ENCODE results near the gene RFX1.
"Not testable (repeated sequence)": the region's sequence is repeated elsewhere in the genome, so short reads cannot be mapped to it uniquely, and the experiment has no call there.

Gene RFX1

GRCh38 chr19:14006085-14006765 is at the start of gene RFX1:
Gene RFX1 (minus strand): TSS chr19:14006320. CDS start chr19:13993843, 12,477 bp downstream.
- peak; percentile 93 for DNase-seq (ENCODE audit: low spot score)

GRCh38 chr19:14055396-14055795 is 49.3 kb upstream of the RFX1 start:
- no peak for DNase-seq (ENCODE audit: low spot score)

DNA sequence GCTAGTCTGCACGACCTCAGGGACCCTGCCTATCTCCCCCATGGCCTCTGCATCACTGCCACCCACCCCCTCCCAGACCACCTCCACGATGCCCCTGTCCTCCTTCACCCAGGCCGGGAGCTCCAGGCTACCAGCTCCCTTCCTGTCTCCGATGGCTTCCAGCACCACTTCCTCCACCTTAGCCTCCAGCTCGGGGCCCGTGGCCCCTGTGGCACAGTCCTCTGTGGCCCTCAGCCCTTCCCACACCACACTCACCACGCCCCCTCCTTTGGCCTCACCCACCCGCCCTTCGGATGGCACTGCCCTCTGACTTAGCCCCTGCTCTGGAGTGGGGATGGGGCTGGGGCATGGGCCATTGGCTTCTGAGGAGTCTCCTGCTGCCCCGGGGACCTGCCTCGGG is 48.6 kb upstream of the RFX1 start:
- no peak for DNase-seq (ENCODE audit: low spot score)

DNA sequence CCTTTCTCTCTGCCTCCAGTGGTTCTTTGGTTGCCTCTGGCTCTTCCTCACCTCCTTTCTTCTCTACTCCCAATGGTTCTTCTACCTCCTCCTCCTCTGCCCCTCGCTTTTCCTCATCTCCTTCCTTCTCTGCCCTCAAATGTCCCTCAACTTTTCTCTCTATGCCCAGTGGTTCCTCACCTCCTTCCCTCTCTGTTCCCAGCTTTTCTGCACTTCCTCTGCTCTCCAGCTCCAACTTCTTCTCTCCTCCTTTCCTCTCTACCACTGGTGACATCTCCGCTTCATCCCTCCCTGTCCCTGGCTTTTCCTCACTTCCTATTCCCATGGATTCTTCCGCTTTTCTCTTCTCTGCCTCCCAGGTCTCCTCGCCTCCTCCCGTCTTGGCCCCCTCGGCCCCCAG is 48.0 kb upstream of the RFX1 start:
- no peak for DNase-seq (ENCODE audit: low spot score)

- DNase-seq (ENCODE audit: low spot score), result no peak
Observed at GRCh38 chr19:14053500-14053899, 47.4 kb upstream of the RFX1 start.

DNA sequence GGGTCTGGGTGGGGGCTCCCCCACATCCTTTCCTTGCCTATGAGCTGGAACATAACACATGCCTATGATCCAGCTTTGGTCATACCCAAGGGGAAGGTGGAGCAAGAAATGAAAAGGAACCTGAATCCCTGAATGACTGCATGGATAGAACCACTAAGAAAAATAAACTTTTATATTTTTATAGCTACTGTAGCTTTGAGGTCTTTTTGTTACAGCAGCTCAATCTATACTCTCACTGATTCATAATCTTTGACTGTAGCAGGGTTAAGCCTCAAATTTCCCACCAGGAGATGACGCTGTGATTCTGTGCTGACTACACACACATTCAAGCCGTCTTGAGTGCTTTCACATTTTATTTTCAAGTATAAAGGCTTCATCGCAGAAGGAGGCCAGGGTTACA is 46.9 kb upstream of the RFX1 start:
- DNase-seq (ENCODE audit: low spot score), result no peak

GRCh38 chr19:14052470-14052869 is 46.4 kb upstream of the RFX1 start:
- DNase-seq (ENCODE audit: low spot score), result no peak

- DNase-seq (ENCODE audit: low spot score), result no peak
Observed at GRCh38 chr19:14051980-14052379, 45.9 kb upstream of the RFX1 start.

DNA sequence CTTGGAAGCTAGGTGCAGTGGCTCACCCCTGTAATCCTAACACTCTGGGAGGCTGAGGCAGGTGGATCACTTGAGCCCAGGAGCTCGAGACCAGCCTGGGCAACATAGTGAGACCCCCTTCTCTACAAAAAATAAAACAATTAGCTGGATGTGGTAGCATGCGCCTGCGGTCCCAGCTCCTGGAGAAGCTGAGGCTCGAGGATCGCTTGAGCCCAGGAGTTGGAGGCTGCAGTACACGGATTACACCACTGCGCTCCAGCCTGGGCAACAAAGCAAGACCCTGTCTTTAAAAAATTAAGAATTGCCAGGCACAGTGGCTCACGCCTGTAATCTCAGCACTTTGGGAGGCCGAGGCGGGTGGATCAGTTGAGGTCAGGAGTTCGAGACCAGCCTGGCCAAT is 44.8 kb upstream of the RFX1 start:
- DNase-seq (ENCODE audit: low spot score), result not testable (repeated sequence)

DNA sequence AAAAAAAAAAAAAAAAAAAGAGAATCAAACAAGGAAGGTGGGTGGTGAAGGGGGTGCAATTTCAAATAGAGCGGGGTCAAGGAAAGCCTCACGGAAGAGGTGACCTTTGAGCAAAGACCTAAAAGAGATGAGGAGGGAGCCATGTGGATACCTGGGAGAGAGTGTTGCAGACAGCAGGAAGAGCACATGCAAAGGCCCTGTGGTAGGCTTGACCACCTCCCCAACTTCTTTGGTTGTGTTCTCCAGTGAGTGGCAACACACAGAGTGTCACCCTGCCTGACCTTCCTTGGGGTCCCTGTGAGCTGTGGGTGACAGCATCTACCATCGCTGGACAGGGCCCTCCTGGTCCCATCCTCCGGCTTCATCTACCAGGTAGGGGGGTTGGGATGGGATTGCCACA is 44.4 kb upstream of the RFX1 start:
- no peak for DNase-seq (ENCODE audit: low spot score)

GRCh38 chr19:14048443-14049153 is 42.5 kb upstream of the RFX1 start:
- DNase-seq (ENCODE audit: low spot score), result peak; percentile 79

- DNase-seq (ENCODE audit: low spot score), result not testable (repeated sequence)
Observed at GRCh38 chr19:14047866-14048265, 41.7 kb upstream of the RFX1 start.

DNA sequence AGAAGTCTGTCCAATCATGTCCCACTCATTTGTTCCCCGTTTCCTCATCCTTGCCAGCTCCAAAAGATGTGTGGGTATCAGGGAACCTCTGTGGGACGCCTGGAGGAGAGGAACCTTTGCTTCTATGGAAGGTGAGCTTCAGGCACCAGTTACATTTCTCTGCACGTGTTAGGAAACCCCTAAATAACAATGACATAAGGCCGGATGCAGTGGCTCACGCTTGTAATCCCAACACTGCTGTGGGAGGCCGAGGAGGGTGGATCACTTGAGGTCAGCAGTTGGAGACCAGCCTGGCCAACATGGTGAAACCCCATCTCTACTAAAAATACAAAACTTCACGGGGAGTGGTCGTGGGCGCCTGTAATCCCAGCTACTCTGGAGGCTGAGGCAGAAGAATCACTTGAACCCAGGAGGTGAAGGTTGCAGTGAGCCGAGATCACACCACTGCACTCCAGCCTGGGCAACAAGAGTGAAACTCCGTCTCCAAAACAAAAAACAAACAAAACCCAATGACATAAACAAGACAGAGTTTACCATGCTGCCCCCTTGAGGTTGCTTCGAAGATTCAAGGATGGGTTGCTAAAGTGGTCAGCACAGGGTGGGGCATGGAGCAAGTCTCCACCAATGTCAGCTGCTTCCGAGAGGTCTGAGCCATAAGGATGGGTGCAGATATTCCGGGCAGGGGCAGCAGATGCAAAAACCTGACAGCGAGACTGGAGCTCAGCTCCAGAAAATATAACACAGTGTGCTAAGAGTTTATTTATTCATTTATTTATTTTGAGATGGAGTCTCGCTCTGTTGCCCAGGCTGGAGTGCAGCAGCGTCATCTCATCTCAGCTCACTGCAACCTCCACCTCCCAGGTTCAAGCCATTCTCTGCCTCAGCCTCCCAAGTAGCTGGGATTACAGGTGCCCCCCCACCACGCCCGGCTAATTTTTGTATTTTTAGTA is 36.8 kb upstream of the RFX1 start:
- DNase-seq (ENCODE audit: low spot score), result peak; percentile 57

- DNase-seq (ENCODE audit: low spot score), result no peak
Observed at GRCh38 chr19:14039181-14039580, 33.1 kb upstream of the RFX1 start.

DNA sequence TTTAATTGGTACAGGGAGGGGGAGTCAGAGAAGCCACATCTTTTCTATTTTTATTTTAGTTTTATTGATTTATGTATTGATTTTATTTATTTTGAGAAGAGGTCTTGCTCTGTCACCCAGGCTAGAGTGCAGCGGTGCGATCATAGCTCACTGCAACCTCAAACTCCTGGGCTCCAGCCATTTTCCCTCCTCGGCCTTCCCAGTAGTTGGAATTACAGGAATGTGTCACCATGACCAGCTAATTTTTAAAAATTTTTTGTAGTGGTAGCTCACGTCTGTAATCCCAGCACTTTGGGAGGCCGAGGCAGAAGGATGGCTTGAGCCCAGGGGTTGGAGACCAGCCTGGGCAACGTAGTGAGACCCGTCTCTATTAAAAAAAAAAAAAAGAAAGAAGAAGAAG is 29.6 kb upstream of the RFX1 start:
- DNase-seq (ENCODE audit: low spot score), result no peak

- DNase-seq (ENCODE audit: low spot score), result not testable (repeated sequence)
Observed at GRCh38 chr19:14035159-14035558, 29.0 kb upstream of the RFX1 start.

GRCh38 chr19:14033946-14034345 is 27.8 kb upstream of the RFX1 start:
- DNase-seq (ENCODE audit: low spot score), result no peak

GRCh38 chr19:14031719-14032480 is 25.8 kb upstream of the RFX1 start, which contains the start of gene IL27RA:
Gene IL27RA (plus strand): TSS chr19:14031762. CDS start chr19:14031873, 111 bp downstream.
- DNase-seq (ENCODE audit: low spot score), result peak; percentile 60

DNA sequence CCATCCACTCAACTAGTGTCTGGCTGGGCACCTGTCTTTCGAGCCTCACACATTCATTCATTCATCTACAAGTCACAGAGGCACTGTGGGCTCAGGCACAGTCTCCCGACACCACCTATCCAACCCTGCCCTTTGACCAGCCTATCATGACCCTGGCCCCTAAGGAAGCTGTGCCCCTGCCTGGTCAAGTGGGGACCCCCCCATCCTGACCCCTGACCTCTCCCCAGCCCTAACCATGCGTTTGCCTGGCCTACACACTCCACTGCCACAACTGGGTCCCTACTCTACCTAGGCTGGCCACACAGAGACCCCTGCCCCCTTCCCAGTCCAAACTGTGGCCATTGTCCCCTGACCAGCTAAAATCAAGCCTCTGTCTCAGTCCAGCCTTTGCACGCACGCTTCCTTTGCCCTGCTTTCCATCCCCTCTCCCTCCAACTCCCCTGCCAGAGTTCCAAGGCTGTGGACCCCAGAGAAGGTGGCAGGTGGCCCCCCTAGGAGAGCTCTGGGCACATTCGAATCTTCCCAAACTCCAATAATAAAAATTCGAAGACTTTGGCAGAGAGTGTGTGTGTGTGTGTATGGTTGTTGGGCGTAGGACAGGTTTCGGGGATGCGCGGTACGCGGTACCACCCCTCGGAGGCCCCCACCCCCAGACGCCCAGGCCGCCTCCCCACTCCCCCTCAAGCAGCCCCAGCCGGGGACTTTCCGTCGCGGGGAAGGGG is 25.0 kb upstream of the RFX1 start:
- DNase-seq (ENCODE audit: low spot score), result no peak

GRCh38 chr19:14028901-14029300 is 22.8 kb upstream of the RFX1 start:
- no peak for DNase-seq (ENCODE audit: low spot score)

DNA sequence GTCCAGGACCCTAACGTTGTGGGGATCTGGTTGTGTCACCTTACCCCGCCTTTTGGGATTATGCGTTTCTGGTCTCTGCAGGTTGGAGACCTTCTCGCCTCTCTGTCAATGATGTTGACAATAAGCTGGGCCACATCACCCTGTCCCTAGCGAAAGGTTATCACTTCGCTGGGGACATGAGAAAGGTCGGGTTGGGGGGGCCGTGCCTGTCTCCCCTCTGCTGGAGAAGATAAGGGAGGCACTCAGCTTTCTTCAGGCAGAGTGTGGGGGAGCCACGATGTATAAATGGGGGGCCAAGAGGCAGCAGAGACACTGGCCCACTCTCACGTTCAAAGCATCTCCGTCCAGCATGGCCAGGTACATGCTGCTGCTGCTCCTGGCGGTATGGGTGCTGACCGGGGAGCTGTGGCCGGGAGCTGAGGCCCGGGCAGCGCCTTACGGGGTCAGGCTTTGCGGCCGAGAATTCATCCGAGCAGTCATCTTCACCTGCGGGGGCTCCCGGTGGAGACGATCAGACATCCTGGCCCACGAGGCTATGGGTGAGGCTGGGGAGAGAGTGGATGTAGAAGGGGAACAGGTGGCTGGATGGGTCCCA is 21.8 kb upstream of the RFX1 start, which contains the start of gene RLN3:
RLN3 (plus strand) TSS at position 293 of the 595 bp plus-strand sequence; CDS start at position 350, 57 bp downstream.
- no peak for DNase-seq (ENCODE audit: low spot score)
